ENCODE measurements around the gene ADAMTS9. TPM values are rescaled to one million over a fixed set of nuclear protein-coding genes. Genes with fewer than 3 reads are reported as not detected.

The ADAMTS9 gene
- total and polyA plus RNA-seq, 2 of the 13 experiments (the other 11 are each of a cell fraction or from before 2014, with no cell fraction given) = 0.02 to 0.09 TPM

DNA sequence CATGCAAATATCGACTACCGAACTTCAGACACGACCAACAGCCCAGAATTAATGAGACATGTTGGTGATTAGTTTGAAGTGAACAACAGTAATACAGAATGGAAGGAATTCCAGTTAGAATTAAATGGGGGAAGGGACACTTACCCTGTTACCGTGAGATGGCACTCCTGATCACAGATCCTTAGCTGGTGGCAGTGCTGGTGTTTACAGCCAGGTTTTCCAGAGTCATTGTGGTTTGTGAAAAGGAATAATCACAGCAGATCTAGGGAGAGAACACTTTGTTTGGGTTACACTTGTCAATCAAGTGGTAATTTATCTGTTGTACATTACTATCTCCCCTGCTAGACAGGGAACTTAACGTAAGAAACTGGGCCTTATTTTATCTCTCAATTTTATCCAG is 217.4 kb downstream of the ADAMTS9 start:
- no TSS peak for BruUV-seq (replicated peaks)
- H3K27me3 ChIP-seq (ENCODE audit: control insufficient read depth in 1 of 2, insufficient read depth in 2 of 2, low read length in 2 of 2) = no peaks in the 10 kb centered on the region

More for the DNA sequence above, 217.4 kb downstream of the ADAMTS9 start:
- H3K79me2 ChIP-seq (ENCODE audit: insufficient read depth, low read length) = no peaks in the 10 kb centered on the region
- H3K36me3 ChIP-seq (replicated peaks in 1 of 2; ENCODE audit: control insufficient read depth in 1 of 2, insufficient read depth in 2 of 2, low read length in 2 of 2) = no peaks in the 10 kb centered on the region
- CTCF ChIA-PET (ENCODE audit: low intra/inter-chr PET ratio, low total read pairs) = no interaction called here
- no peaks in the 10 kb centered on the region for H3K9me3 ChIP-seq (ENCODE audit: low read length)
- H3K4me1 ChIP-seq (ENCODE audit: insufficient read depth, low read length) = no peaks in the 10 kb centered on the region
- H4K20me1 ChIP-seq (ENCODE audit: insufficient read depth, low read length) = no peaks in the 10 kb centered on the region
- under 1% methylated on average over 5 of the region's 5 CpGs for WGBS (ENCODE audit: low lambda C conversion rate)
- H3K27ac ChIP-seq (ENCODE audit: extremely low read length, insufficient read depth, low read length) = no peak overlapping the region
- TF ChIP-seq, protein P1, sequence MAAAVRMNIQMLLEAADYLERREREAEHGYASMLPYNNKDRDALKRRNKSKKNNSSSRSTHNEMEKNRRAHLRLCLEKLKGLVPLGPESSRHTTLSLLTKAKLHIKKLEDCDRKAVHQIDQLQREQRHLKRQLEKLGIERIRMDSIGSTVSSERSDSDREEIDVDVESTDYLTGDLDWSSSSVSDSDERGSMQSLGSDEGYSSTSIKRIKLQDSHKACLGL (CRISPR knock-in tag; IDR thresholded peaks at IDR 0.05) = no peak
- TF ChIP-seq ZHX2 (IDR thresholded peaks at IDR 0.05; ENCODE audit: low read depth) (no peak), ZHX2 (CRISPR knock-in tag; IDR thresholded peaks at IDR 0.05; ENCODE audit: borderline replicate concordance) (no peak), NR2F1 (CRISPR knock-in tag; IDR thresholded peaks at IDR 0.05) (no peak)
- no peak for DNase-seq (ENCODE audit: low spot score)
- no peak for FAIRE-seq
- no peak overlapping the region for H3K4me2 ChIP-seq (ENCODE audit: low read depth, low read length)
- POLR2A ChIA-PET = no interaction called here
- H3K4me3 ChIP-seq (replicated peaks in 1 of 3; ENCODE audit: insufficient read depth in 1 of 3, low read depth in 2 of 3, low read length in 3 of 3) = no peak overlapping the region
- ATAC-seq = no peak
- in situ Hi-C loops (cut with HindIII; ENCODE audit: extremely low pct_ligation_motif_present, low pct_unique_long_range_greater_than_20kb) = no loop called here
- H3K9ac ChIP-seq (ENCODE audit: insufficient read depth, low read depth, low read length) = no peak overlapping the region
- intact Hi-C loops (cut with micrococcal nuclease; ENCODE audit: unreplicated experiment) = no loop called here
- H2AFZ ChIP-seq (ENCODE audit: low read length) = no peak overlapping the region
